ENCODE results near the gene BDKRB2.

BDKRB2 gene

GRCh38 chr14:96181186-96182056 lies 23.2 kb upstream of the BDKRB2 start:
- Mint-ChIP-seq H3K36me3 (ENCODE audit: insufficient read depth) (no peaks in the 10 kb centered on the region), H3K4me1 (ENCODE audit: low read depth in 2 of 2) (no peaks in the 10 kb centered on the region), H3K27me3 (peaks cover 25 to 42% of the 10 kb centered on the region in 2 donors), H3K4me3 (no peak overlapping the region), H3K27ac (no peak overlapping the region), H3K9me3 (no peaks in the 10 kb centered on the region)
- ATAC-seq (replicated peaks) (no peak), DNase-seq (no peak)

GRCh38 chr14:96182546-96182945 lies 22.1 kb upstream of the BDKRB2 start:
- DNase-seq = no peak
- H3K9me3 Mint-ChIP-seq = no peaks in the 10 kb centered on the region
- peaks cover 34 to 44% of the 10 kb centered on the region in 2 donors for H3K27me3 Mint-ChIP-seq
- no peak for ATAC-seq (replicated peaks)
- H3K27ac Mint-ChIP-seq = no peak overlapping the region
- H3K4me3 Mint-ChIP-seq = no peak overlapping the region
- H3K36me3 Mint-ChIP-seq (ENCODE audit: insufficient read depth) = no peaks in the 10 kb centered on the region
- no peaks in the 10 kb centered on the region for H3K4me1 Mint-ChIP-seq (ENCODE audit: low read depth in 2 of 2)

- no peak for DNase-seq
- no peaks in the 10 kb centered on the region for H3K9me3 Mint-ChIP-seq
These were observed 19.9 kb upstream of the BDKRB2 start for GRCh38 chr14:96184737-96185136.

GRCh38 chr14:96187216-96188031 lies 17.2 kb upstream of the BDKRB2 start:
- ATAC-seq (replicated peaks) (no peak), DNase-seq (no peak)
- no peaks in the 10 kb centered on the region for H3K36me3 Mint-ChIP-seq (ENCODE audit: insufficient read depth)
- H3K27ac Mint-ChIP-seq = no peak overlapping the region
- H3K9me3 Mint-ChIP-seq = no peaks in the 10 kb centered on the region
- H3K4me3 Mint-ChIP-seq = no peak overlapping the region
- peaks cover 0 to 5% of the 10 kb centered on the region in 2 donors for H3K4me1 Mint-ChIP-seq (ENCODE audit: low read depth in 2 of 2)
- peaks cover 52 to 77% of the 10 kb centered on the region in 2 donors for H3K27me3 Mint-ChIP-seq

More at GRCh38 chr14:96184737-96185136, 19.9 kb upstream of the BDKRB2 start:
- Mint-ChIP-seq H3K36me3 (ENCODE audit: insufficient read depth) (no peaks in the 10 kb centered on the region), H3K27me3 (peaks cover 48 to 65% of the 10 kb centered on the region in 2 donors), H3K4me3 (no peak overlapping the region), H3K27ac (no peak overlapping the region), H3K4me1 (ENCODE audit: low read depth in 2 of 2) (peaks cover 0 to 5% of the 10 kb centered on the region in 2 donors)
- ATAC-seq (replicated peaks) = no peak

- peaks cover 51 to 83% of the 10 kb centered on the region in 2 donors for H3K27me3 Mint-ChIP-seq
- ATAC-seq (replicated peaks) = no peak
These were observed 15.3 kb upstream of the BDKRB2 start for GRCh38 chr14:96189281-96189711.

GRCh38 chr14:96191353-96191752 lies 13.3 kb upstream of the BDKRB2 start:
- Mint-ChIP-seq H3K4me3 (no peak overlapping the region), H3K27ac (no peak overlapping the region), H3K9me3 (no peaks in the 10 kb centered on the region), H3K36me3 (ENCODE audit: insufficient read depth) (no peaks in the 10 kb centered on the region), H3K4me1 (ENCODE audit: low read depth in 2 of 2) (peaks cover 0 to 5% of the 10 kb centered on the region in 2 donors), H3K27me3 (peaks cover 46 to 88% of the 10 kb centered on the region in 2 donors)
- DNase-seq (no peak), ATAC-seq (replicated peaks) (no peak)

More at GRCh38 chr14:96189281-96189711, 15.3 kb upstream of the BDKRB2 start:
- Mint-ChIP-seq H3K9me3 (no peaks in the 10 kb centered on the region), H3K4me1 (ENCODE audit: low read depth in 2 of 2) (peaks cover 0 to 5% of the 10 kb centered on the region in 2 donors), H3K4me3 (no peak overlapping the region), H3K36me3 (ENCODE audit: insufficient read depth) (no peaks in the 10 kb centered on the region), H3K27ac (no peak overlapping the region)
- DNase-seq = no peak

- no peak for DNase-seq
- Mint-ChIP-seq H3K9me3 (no peaks in the 10 kb centered on the region), H3K27ac (no peak overlapping the region), H3K27me3 (peaks cover 41 to 86% of the 10 kb centered on the region in 2 donors), H3K36me3 (ENCODE audit: insufficient read depth) (no peaks in the 10 kb centered on the region), H3K4me3 (no peak overlapping the region), H3K4me1 (ENCODE audit: low read depth in 2 of 2) (peaks cover 0 to 5% of the 10 kb centered on the region in 2 donors)
- no peak for ATAC-seq (replicated peaks)
These were observed 12.7 kb upstream of the BDKRB2 start for GRCh38 chr14:96191841-96192462.

- Mint-ChIP-seq H3K4me3 (no peak overlapping the region), H3K27ac (no peak overlapping the region), H3K36me3 (ENCODE audit: insufficient read depth) (no peaks in the 10 kb centered on the region), H3K9me3 (no peaks in the 10 kb centered on the region), H3K27me3 (peaks cover 42 to 87% of the 10 kb centered on the region in 2 donors), H3K4me1 (ENCODE audit: low read depth in 2 of 2) (peaks cover 0 to 5% of the 10 kb centered on the region in 2 donors)
- no peak for ATAC-seq (replicated peaks)
- no peak for DNase-seq
These were observed 11.4 kb upstream of the BDKRB2 start for GRCh38 chr14:96192975-96193805.

- H3K9me3 Mint-ChIP-seq = no peaks in the 10 kb centered on the region
These were observed 10.4 kb upstream of the BDKRB2 start for GRCh38 chr14:96194262-96194656.

GRCh38 chr14:96194657-96195431 lies 9.8 kb upstream of the BDKRB2 start:
- ATAC-seq (replicated peaks) (no peak), DNase-seq (no peak)
- H3K27me3 Mint-ChIP-seq = peaks cover 31 to 86% of the 10 kb centered on the region in 2 donors
- no peaks in the 10 kb centered on the region for H3K36me3 Mint-ChIP-seq (ENCODE audit: insufficient read depth)
- no peaks in the 10 kb centered on the region for H3K9me3 Mint-ChIP-seq
- peaks cover 3 to 5% of the 10 kb centered on the region in 2 donors for H3K4me1 Mint-ChIP-seq (ENCODE audit: low read depth in 2 of 2)
- no peak overlapping the region for H3K27ac Mint-ChIP-seq
- no peak overlapping the region for H3K4me3 Mint-ChIP-seq

More at GRCh38 chr14:96194262-96194656, 10.4 kb upstream of the BDKRB2 start:
- ATAC-seq (replicated peaks) = no peak
- Mint-ChIP-seq H3K27ac (no peak overlapping the region), H3K4me3 (no peak overlapping the region), H3K36me3 (ENCODE audit: insufficient read depth) (no peaks in the 10 kb centered on the region), H3K4me1 (ENCODE audit: low read depth in 2 of 2) (peaks cover 3 to 5% of the 10 kb centered on the region in 2 donors), H3K27me3 (peaks cover 35 to 87% of the 10 kb centered on the region in 2 donors)
- no peak for DNase-seq

GRCh38 chr14:96195441-96196081 lies 9.1 kb upstream of the BDKRB2 start:
- no peak overlapping the region for H3K4me3 Mint-ChIP-seq
- no peak for ATAC-seq (replicated peaks)

More at GRCh38 chr14:96195441-96196081, 9.1 kb upstream of the BDKRB2 start:
- Mint-ChIP-seq H3K4me1 (ENCODE audit: low read depth in 2 of 2) (peaks cover 3 to 5% of the 10 kb centered on the region in 2 donors), H3K27me3 (peaks cover 32 to 79% of the 10 kb centered on the region in 2 donors), H3K36me3 (ENCODE audit: insufficient read depth) (no peaks in the 10 kb centered on the region), H3K27ac (no peak overlapping the region), H3K9me3 (no peaks in the 10 kb centered on the region)
- DNase-seq = no peak

Data from effector memory CD8-positive, alpha-beta T cell (primary cell).